ENCODE data around the gene SBNO2. TPM values are rescaled to one million over a fixed set of nuclear protein-coding genes. Genes with fewer than 3 reads are reported as not detected.

Gene SBNO2
- total RNA-seq, 4 donors from 2014 or later, result 14.9 to 67.2 (median 20.9) TPM

DNA sequence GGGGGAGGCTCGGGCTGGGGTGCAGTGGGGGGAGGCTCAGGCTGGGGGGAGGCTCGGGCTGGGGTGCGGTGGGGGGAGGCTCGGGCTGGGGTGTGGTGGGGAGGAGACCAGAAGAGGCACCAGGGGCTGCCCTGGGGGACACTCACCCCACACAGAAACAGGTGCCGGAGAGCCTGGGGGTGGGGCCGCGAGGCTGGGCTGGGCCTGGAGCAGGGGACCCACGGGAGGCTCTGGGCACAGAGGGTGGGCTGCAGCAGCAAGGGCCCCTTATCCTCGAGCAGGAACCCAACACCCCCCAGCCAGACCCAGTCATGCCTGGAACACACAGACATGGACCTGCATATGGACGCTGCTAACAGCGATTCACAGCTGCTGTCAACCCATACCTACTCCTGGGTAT, 35.9 kb downstream of the SBNO2 start:
- ATAC-seq, result no peak
- no peak for TF ChIP-seq EP300 (IDR thresholded peaks at IDR 0.05)
- TF ChIP-seq POLR2AphosphoS5 (IDR thresholded peaks at IDR 0.05), result no peak
- TF ChIP-seq, protein P1, sequence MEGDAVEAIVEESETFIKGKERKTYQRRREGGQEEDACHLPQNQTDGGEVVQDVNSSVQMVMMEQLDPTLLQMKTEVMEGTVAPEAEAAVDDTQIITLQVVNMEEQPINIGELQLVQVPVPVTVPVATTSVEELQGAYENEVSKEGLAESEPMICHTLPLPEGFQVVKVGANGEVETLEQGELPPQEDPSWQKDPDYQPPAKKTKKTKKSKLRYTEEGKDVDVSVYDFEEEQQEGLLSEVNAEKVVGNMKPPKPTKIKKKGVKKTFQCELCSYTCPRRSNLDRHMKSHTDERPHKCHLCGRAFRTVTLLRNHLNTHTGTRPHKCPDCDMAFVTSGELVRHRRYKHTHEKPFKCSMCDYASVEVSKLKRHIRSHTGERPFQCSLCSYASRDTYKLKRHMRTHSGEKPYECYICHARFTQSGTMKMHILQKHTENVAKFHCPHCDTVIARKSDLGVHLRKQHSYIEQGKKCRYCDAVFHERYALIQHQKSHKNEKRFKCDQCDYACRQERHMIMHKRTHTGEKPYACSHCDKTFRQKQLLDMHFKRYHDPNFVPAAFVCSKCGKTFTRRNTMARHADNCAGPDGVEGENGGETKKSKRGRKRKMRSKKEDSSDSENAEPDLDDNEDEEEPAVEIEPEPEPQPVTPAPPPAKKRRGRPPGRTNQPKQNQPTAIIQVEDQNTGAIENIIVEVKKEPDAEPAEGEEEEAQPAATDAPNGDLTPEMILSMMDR (IDR thresholded peaks at IDR 0.05), result no peak
- no peak for TF ChIP-seq POLR2A (IDR thresholded peaks at IDR 0.05)
- no peak overlapping the region for H3K27ac ChIP-seq
- peaks cover 0 to 47% of the 10 kb centered on the region in 2 donors for H3K36me3 ChIP-seq
- H3K4me3 ChIP-seq, result no peak overlapping the region
- no CpG with 5 or more reads among the region's 11 CpGs for WGBS, 2 donors (ENCODE audit: low coverage in 1 of 2)
- H3K9me3 ChIP-seq, result no peaks in the 10 kb centered on the region
- H3K4me1 ChIP-seq, result peaks cover 0 to 40% (median 16%) of the 10 kb centered on the region in 3 donors
- no peaks in the 10 kb centered on the region for H3K27me3 ChIP-seq

DNA sequence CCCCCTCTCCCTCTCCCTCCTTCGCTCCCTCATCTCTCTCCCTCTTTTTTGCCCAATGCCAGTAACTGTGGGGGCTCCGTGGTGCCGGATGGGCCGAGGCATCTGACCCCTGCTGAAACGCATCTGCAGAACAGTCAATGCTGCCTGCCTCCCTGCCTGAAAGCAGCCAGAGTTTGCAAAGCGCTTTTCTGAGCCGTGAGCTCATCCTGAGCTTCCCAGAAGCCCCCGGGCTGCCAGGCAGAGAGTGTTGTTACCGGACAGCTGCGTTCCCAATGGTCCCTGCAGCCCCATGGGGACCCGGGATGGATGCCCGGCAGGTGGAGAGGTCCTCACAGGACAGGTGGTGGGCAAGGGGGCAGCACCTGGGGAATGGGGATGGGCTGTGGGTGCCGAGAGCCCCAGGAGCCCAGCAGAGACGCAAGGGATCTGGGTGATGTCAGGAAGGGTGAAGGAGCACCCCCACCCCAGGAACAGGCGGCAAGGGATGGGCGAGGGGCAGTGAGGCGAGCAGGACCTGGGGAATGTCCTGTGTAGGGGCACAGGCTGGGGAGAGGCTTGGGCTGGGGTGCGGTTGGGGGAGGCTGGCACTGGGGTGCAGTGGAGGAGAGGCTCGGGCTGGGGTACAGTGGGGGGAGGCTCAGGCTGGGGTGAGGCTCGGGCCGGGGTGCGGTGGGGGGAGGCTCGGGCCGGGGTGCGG, 37.3 kb downstream of the SBNO2 start:
- TF ChIP-seq EP300 (IDR thresholded peaks at IDR 0.05), result no peak
- peak; percentile 31 for TF ChIP-seq POLR2AphosphoS5 (IDR thresholded peaks at IDR 0.05)
- TF ChIP-seq, protein P1 (IDR thresholded peaks at IDR 0.05), result no peak
- no peak for TF ChIP-seq POLR2A (IDR thresholded peaks at IDR 0.05)
- peaks cover 0 to 53% (median 25%) of the 10 kb centered on the region in 3 donors for H3K4me1 ChIP-seq
- H3K27ac ChIP-seq, result peak overlapping the region in 3 of 4 donors; percentile 69 to 74 (median 72)

DNA sequence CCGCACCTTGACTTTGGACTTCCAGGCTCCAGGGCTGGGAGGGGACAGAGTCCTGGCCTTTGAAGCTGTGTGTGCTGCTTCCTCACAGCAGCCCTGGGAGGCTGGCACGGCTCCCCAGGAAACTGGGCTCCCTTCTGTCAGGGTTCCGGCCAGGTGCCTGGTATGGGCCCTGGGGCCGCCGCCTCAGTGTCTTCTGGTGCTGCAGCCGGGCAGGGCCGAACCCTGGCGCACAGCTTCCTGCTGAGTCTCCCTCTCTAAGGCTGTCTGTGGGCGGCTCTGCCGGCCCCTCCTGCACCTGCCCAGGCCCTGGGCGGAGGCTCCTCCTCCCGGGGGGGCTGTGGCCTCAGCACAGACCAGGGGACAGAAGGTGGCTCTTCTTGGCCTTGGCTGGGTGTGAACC, 37.9 kb downstream of the SBNO2 start:
- Histone ChIP-seq H3K27ac (peak overlapping the region in 3 of 4 donors; percentile 69 to 74 (median 72)), H3K4me1 (peaks cover 0 to 59% (median 28%) of the 10 kb centered on the region in 3 donors)
- no CpG with 5 or more reads among the region's 12 CpGs for WGBS, 2 donors (ENCODE audit: low coverage in 1 of 2)

More for the DNA sequence above, 37.3 kb downstream of the SBNO2 start:
- no peaks in the 10 kb centered on the region for H3K27me3 ChIP-seq
- no peaks in the 10 kb centered on the region for H3K9me3 ChIP-seq
- ATAC-seq, result no peak
- 63 to 85% methylated on average over 2 to 7 of the region's 25 CpGs for WGBS, 2 donors (ENCODE audit: low coverage in 1 of 2)
- H3K36me3 ChIP-seq, result peaks cover 0 to 36% of the 10 kb centered on the region in 2 donors
- no peak overlapping the region for H3K4me3 ChIP-seq

DNA sequence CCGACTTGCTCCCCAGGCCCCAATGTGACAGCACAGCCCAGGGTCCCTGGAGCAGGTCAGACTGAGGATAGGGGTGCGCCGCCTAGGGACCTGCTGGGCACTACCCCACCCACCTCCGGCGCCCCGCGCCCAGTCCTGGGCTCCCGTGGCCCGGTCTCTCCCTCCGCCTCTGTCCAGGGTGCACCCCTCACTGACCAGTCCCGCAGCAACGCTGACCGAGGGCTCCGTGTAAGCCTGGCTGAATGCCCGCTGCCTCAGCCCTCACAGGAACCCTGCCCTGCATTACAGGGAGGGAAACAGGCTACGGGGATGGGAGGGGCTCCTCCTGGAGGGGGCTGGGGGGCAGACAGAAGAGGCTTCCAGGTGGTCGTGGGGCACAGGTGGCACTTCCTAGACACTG, 38.6 kb downstream of the SBNO2 start:
- Histone ChIP-seq H3K36me3 (peaks cover 0 to 27% of the 10 kb centered on the region in 2 donors), H3K9me3 (no peaks in the 10 kb centered on the region), H3K4me1 (peaks cover 0 to 66% (median 34%) of the 10 kb centered on the region in 3 donors), H3K27me3 (no peaks in the 10 kb centered on the region), H3K27ac (peak overlapping the region in 3 of 4 donors; percentile 69 to 74 (median 72)), H3K4me3 (no peak overlapping the region)
- TF ChIP-seq POLR2AphosphoS5 (IDR thresholded peaks at IDR 0.05) (no peak), EP300 (IDR thresholded peaks at IDR 0.05) (no peak), POLR2A (IDR thresholded peaks at IDR 0.05) (no peak)
- TF ChIP-seq, protein P1 (IDR thresholded peaks at IDR 0.05), result no peak
- no peak for ATAC-seq
- WGBS, 2 donors (ENCODE audit: low coverage in 1 of 2), result no CpG with 5 or more reads among the region's 17 CpGs

More for the DNA sequence above, 37.9 kb downstream of the SBNO2 start:
- TF ChIP-seq, protein P1 (IDR thresholded peaks at IDR 0.05), result no peak
- TF ChIP-seq EP300 (IDR thresholded peaks at IDR 0.05) (no peak), POLR2AphosphoS5 (IDR thresholded peaks at IDR 0.05) (no peak), POLR2A (IDR thresholded peaks at IDR 0.05) (no peak)
- H3K36me3 ChIP-seq, result peaks cover 0 to 34% of the 10 kb centered on the region in 2 donors
- ATAC-seq, result no peak
- no peaks in the 10 kb centered on the region for H3K9me3 ChIP-seq
- H3K4me3 ChIP-seq, result no peak overlapping the region
- no peaks in the 10 kb centered on the region for H3K27me3 ChIP-seq

DNA sequence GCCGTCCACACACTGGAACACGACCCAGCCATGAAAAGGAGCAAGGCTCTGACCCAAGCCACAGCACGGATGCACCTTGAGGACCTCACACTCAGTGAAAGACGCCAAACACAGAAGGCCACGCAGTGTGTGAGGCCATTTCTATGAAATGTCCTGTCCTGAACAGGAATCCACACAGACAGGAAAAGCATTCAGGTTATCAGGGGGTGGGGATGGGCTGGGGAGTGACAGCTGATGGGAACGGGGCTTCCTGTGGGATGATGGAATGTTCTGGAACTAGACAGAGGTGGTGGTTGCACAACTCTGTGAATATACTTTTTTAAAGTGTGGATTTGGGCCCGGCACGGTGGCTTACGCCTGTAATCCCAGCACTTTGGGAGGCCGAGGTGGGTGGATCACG, 39.6 kb downstream of the SBNO2 start:
- no peak overlapping the region for H3K4me3 ChIP-seq
- ATAC-seq, result no peak
- H3K4me1 ChIP-seq, result peaks cover 0 to 76% (median 36%) of the 10 kb centered on the region in 3 donors
- peaks cover 0 to 20% of the 10 kb centered on the region in 2 donors for H3K36me3 ChIP-seq
- TF ChIP-seq, protein P1 (IDR thresholded peaks at IDR 0.05), result no peak
- TF ChIP-seq POLR2AphosphoS5 (IDR thresholded peaks at IDR 0.05) (no peak), POLR2A (IDR thresholded peaks at IDR 0.05) (no peak), EP300 (IDR thresholded peaks at IDR 0.05) (no peak)
- H3K9me3 ChIP-seq, result no peaks in the 10 kb centered on the region
- no peaks in the 10 kb centered on the region for H3K27me3 ChIP-seq
- WGBS, 2 donors (ENCODE audit: low coverage in 1 of 2), result 87 to 91% methylated on average over 3 to 6 of the region's 11 CpGs
- H3K27ac ChIP-seq, result peak overlapping the region in 2 of 4 donors; percentile 87

Data from gastroesophageal sphincter (tissue), 4 donors.